Measurements from ENCODE around the gene RIIAD1. TPM values are rescaled to one million over a fixed set of nuclear protein-coding genes. Genes with fewer than 3 reads are reported as not detected.

Gene RIIAD1
- total RNA-seq, 4 donors from 2014 or later: 1.7 TPM; not detected in 3

DNA sequence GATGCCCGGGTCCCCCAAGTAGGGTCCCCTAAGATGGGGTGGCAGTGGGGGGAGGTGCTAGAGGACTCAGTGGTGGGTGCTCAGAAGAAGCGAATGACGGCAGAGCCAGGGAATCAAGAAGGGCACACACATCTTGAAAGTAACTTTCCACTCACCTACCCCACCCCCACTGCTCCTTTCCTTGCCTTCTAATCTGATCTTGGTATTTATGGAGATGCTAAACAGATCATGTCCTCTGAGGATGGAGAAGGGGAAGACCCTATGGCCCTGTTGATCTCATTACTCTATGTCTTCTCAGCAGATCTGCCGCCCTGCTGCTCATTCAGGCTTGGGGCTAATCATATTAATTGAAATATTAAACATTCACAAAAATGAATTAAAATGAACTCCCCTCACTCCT, 2.7 kb upstream of the RIIAD1 start:
- no peak for DNase-seq (ENCODE audit: extremely low spot score)
- Histone ChIP-seq H3K36me3 (no peaks in the 10 kb centered on the region), H3K4me3 (no peak overlapping the region), H3K9me3 (no peaks in the 10 kb centered on the region), H3K27me3 (peaks cover 0 to 22% (median 4%) of the 10 kb centered on the region in 4 donors), H3K4me1 (peaks cover 40 to 54% (median 50%) of the 10 kb centered on the region in 4 donors), H3K27ac (replicated peaks in 1 of 4) (peak overlapping the region in 1 of 4 donors; percentile 12)
- TF ChIP-seq POLR2AphosphoS5 (IDR thresholded peaks at IDR 0.05): no peak
- WGBS: 85% methylated on average over 4 of the region's 4 CpGs
- intact Hi-C loops (cut with DNase I): no loop called here

DNA sequence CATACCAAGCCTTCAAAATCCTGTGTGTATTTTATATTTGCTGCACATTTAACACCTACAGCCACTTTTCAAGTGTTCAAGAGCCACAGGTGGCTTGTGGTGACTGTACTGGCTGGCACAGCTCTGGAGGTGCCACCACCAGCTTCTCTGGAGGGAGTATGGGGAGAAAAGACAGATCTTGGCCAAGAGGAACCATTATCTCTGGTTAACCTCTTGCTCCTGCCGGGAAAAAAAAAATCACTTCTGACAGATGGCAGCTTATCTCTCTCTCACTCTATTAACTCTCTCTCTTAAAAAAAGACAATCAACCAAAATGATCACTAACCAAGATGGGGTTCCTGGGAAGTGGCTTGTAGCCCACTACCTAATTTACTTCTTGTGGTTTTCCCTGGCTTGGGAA, 1.2 kb upstream of the RIIAD1 start:
- Histone ChIP-seq H3K9me3 (no peaks in the 10 kb centered on the region), H3K4me3 (peak overlapping the region; percentile 60 to 62 (median 60)), H3K27ac (replicated peaks in 1 of 4) (peak overlapping the region; percentile 82 to 90 (median 84)), H3K27me3 (peaks cover 0 to 19% (median 4%) of the 10 kb centered on the region in 4 donors), H3K36me3 (no peaks in the 10 kb centered on the region), H3K4me1 (peaks cover 40 to 54% (median 50%) of the 10 kb centered on the region in 4 donors)
- TF ChIP-seq, protein P1, sequence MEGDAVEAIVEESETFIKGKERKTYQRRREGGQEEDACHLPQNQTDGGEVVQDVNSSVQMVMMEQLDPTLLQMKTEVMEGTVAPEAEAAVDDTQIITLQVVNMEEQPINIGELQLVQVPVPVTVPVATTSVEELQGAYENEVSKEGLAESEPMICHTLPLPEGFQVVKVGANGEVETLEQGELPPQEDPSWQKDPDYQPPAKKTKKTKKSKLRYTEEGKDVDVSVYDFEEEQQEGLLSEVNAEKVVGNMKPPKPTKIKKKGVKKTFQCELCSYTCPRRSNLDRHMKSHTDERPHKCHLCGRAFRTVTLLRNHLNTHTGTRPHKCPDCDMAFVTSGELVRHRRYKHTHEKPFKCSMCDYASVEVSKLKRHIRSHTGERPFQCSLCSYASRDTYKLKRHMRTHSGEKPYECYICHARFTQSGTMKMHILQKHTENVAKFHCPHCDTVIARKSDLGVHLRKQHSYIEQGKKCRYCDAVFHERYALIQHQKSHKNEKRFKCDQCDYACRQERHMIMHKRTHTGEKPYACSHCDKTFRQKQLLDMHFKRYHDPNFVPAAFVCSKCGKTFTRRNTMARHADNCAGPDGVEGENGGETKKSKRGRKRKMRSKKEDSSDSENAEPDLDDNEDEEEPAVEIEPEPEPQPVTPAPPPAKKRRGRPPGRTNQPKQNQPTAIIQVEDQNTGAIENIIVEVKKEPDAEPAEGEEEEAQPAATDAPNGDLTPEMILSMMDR (IDR thresholded peaks at IDR 0.05): no peak
- TF ChIP-seq EP300 (IDR thresholded peaks at IDR 0.05) (no peak), POLR2AphosphoS5 (IDR thresholded peaks at IDR 0.05) (no peak)
- intact Hi-C loops (cut with DNase I): no loop called here
- WGBS: 40% methylated on average over 1 of the region's 1 CpG
- no peak for DNase-seq (ENCODE audit: extremely low spot score)

DNA sequence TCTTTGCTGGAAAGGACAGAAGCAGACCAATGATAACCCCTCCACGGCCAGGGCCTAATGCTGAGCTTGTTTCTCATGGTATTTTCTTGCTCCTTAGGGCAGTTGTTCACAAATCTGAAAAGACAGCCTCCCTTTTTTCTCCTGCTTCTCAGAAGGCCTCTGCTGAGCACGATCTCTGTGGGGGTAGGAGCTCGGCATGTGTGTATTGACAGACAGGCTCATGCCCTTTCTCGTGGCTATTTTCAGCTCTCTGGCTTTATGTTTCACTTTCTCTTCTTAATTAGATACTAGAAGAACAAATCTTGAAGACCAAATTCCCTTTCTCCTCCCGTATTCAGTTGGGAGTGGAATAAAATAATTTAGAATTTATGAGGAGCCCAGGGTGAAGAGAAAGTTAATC, 768 bp upstream of the RIIAD1 start:
- 7% methylated on average over 5 of the region's 5 CpGs for WGBS
- Histone ChIP-seq H3K4me3 (peak overlapping the region; percentile 60 to 62 (median 60)), H3K36me3 (no peaks in the 10 kb centered on the region), H3K4me1 (peaks cover 40 to 54% (median 50%) of the 10 kb centered on the region in 4 donors), H3K9me3 (no peaks in the 10 kb centered on the region), H3K27me3 (peaks cover 0 to 14% (median 4%) of the 10 kb centered on the region in 4 donors), H3K27ac (replicated peaks in 1 of 4) (peak overlapping the region; percentile 82 to 90 (median 84))
- DNase-seq (ENCODE audit: extremely low spot score): no peak
- TF ChIP-seq POLR2A (IDR thresholded peaks at IDR 0.05; ENCODE audit: low read depth) (no peak), EP300 (IDR thresholded peaks at IDR 0.05) (no peak), POLR2AphosphoS5 (IDR thresholded peaks at IDR 0.05) (no peak)
- TF ChIP-seq, protein P1 (IDR thresholded peaks at IDR 0.05): no peak
- intact Hi-C loops (cut with DNase I): no loop called here

DNA sequence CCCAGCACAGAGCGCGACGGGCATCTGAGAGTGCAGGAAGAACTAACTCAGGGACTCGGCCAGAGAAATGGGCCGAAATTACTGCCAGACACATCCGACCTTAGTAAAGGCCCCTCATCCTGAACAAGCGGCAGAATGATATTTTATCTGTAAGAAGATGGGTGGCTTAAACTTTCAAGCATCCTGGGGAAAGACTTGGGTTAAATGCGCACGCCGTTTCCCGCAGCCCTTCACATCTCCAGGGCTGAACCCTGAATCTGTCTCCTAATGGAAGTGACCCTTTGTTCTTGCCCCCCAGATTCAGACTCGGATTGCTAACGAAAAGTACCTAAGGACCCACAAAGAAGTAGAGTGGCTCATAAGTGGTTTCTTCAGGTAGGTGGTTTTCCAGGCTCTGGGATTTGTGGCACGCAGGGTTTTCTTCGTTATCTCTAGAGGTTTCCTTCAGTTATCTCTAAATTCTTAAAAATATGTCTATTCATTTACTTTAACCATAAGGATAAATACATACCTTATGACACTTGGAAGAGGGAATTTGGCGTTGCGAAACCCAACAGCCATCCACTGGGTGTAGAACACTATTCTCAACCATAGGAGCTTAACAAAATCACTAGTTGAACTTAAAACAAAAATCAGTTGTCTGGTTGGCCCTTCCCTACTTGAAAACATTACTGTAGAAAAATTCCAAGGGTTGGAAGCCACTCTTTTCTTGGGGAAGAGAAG, 627 bp downstream of the RIIAD1 start:
- 42% methylated on average over 17 of the region's 17 CpGs for WGBS

DNA sequence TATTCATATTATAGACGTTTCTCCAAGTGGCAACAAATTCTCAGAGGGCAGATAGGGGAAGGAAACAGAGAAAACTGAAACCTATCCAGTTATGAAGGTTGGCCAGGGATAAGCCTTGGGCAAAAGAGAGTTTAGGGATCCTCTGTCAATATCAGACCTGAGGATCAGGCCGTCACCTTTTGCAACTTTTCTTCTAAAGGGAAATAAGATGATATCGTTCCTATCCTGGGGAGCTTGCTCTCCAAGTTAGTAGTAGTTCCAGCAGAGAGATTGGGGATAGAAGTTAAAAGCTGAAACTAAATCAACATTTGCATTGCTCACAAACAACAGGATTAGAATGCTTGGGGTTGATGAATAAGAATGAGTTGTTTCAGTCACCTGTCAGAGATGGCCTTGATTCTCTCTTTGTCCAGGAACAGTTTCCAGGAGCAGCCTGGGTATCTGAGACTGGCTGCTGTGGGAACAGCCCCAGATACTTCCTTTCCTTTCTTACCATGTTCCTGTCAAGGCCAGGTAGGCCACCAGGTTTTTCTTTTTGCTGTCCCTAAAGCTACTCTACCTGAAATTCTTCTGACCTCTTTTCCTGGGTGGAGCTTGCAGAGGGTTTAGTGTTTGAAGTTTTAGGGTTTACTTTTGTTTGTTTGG, 2.5 kb downstream of the RIIAD1 start:
- intact Hi-C loops (cut with DNase I): no loop called here
- no peak for DNase-seq (ENCODE audit: extremely low spot score)
- TF ChIP-seq, protein P1 (IDR thresholded peaks at IDR 0.05): no peak
- TF ChIP-seq POLR2AphosphoS5 (IDR thresholded peaks at IDR 0.05): no peak
- TF ChIP-seq EP300 (IDR thresholded peaks at IDR 0.05): no peak
- TF ChIP-seq POLR2A (IDR thresholded peaks at IDR 0.05; ENCODE audit: low read depth): no peak
- no peaks in the 10 kb centered on the region for H3K36me3 ChIP-seq
- no peak overlapping the region for H3K4me3 ChIP-seq
- no peaks in the 10 kb centered on the region for H3K9me3 ChIP-seq
- peaks cover 32 to 41% (median 36%) of the 10 kb centered on the region in 4 donors for H3K4me1 ChIP-seq
- 54% methylated on average over 3 of the region's 3 CpGs for WGBS
- H3K27ac ChIP-seq (replicated peaks in 1 of 4): no peak overlapping the region
- no peaks in the 10 kb centered on the region for H3K27me3 ChIP-seq

More for the DNA sequence above, 627 bp downstream of the RIIAD1 start:
- DNase-seq (ENCODE audit: extremely low spot score): no peak
- Histone ChIP-seq H3K4me3 (peak overlapping the region; percentile 60 to 62 (median 60)), H3K9me3 (no peaks in the 10 kb centered on the region), H3K27me3 (peaks cover 0 to under 1% (median 0%) of the 10 kb centered on the region in 4 donors), H3K27ac (replicated peaks in 1 of 4) (peak overlapping the region; percentile 82 to 90 (median 84)), H3K4me1 (peaks cover 32 to 45% (median 41%) of the 10 kb centered on the region in 4 donors), H3K36me3 (no peaks in the 10 kb centered on the region)
- TF ChIP-seq EP300 (IDR thresholded peaks at IDR 0.05) (no peak), POLR2A (IDR thresholded peaks at IDR 0.05; ENCODE audit: low read depth) (no peak), POLR2AphosphoS5 (IDR thresholded peaks at IDR 0.05) (no peak)
- TF ChIP-seq, protein P1 (IDR thresholded peaks at IDR 0.05): no peak
- intact Hi-C loops (cut with DNase I): no loop called here
